ENCODE data around the gene REX1BD.
A peak's percentile ranks its signal among the peaks of the same experiment; 100 is the strongest.

- TF ChIP-seq EZH2 (IDR thresholded peaks at IDR 0.05) = no peak
- peak; percentile 97 for TF ChIP-seq POLR2AphosphoS5 (IDR thresholded peaks at IDR 0.05; ENCODE audit: borderline replicate concordance, low read depth, low read length)
- TF ChIP-seq FOXP2 (optimal IDR thresholded peaks at IDR 0.05; ENCODE audit: control extremely low read depth, extremely low read length, insufficient read depth) = no peak
Observed at GRCh38 chr19:18588611-18589379, at the start of gene REX1BD.

Measured in SK-N-MC (cell line).